ENCODE measurements around the gene NBL1.
A peak's percentile ranks its signal among the peaks of the same experiment; 100 is the strongest.

Gene NBL1, protein sequence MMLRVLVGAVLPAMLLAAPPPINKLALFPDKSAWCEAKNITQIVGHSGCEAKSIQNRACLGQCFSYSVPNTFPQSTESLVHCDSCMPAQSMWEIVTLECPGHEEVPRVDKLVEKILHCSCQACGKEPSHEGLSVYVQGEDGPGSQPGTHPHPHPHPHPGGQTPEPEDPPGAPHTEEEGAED

DNA sequence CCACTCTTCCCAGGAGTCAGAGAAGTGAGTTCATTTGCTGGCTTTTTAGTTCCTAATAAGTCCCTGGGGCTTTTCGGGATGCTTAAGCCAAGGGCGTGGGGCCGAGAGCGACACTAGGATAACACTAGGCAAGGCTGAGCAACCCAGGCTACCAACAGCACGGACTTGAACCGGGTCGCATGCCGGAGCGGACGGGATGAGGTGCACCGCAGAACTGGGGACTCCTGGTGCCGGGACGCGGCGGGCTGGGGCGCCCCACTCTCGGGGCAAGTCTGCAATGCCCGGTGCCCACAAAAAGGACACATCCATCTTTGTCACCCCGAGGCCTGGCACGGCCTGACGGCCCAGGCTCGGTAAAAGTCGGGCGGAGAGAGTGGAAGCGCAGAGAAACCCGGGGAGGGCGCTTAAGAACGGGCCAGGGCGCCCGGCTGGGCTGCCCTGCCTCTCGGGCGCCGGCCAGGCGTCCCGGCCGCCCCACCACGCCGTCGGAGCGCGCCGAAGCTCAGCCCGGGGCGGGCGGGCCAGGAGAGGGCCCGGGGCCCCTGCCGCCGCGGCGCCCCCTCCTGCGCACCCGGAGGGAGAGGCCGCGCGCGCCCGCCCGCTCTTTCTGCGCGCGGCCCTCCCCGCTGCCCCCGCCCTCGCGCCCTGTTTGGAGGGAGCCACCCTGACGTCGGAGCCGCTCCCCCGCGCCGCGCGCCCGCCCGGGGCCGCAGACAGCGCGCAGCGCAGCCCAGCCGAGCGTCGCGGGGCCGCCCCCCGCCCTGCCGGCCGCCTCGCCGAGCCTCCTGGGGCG lies at the start of gene NBL1:
TSS of gene NBL1 (plus strand) at position 710 of the 793 bp plus-strand sequence. CDS start 10,720 bp downstream, outside the sequence.
- peak; percentile 62 for DNase-seq (ENCODE audit: low read depth)

DNA sequence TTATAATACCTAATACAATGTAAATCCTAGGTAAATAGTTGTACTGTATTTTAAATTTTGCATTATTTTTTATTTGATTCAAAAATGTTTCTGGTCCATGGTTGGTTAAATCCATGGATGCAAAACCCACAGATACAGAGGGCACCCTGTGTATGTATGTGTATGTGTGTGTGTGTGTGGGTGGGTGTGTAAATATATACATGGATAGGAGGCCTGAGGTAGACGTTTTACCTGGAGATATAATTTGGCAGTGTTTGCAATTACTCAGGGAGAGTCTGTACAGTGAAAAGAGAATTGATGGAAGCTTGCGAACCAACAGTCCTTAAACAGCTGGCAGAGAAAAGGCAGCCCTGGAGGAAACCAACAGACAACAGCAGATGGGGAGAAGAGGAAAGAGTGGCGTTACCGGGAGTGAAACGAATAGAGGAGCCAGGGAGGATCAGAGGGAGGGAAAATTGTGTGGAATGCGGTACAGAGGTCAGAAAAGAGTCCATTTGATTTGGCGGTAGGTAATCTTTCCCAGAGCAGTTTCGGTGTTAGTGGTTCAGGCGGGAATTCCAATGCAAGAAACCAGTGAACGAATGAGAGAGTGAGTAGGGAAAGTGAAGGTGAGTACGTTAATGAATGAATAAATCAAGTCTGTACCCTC lies 47.9 kb upstream of the NBL1 start:
- DNase-seq (ENCODE audit: low read depth) = no peak

DNA sequence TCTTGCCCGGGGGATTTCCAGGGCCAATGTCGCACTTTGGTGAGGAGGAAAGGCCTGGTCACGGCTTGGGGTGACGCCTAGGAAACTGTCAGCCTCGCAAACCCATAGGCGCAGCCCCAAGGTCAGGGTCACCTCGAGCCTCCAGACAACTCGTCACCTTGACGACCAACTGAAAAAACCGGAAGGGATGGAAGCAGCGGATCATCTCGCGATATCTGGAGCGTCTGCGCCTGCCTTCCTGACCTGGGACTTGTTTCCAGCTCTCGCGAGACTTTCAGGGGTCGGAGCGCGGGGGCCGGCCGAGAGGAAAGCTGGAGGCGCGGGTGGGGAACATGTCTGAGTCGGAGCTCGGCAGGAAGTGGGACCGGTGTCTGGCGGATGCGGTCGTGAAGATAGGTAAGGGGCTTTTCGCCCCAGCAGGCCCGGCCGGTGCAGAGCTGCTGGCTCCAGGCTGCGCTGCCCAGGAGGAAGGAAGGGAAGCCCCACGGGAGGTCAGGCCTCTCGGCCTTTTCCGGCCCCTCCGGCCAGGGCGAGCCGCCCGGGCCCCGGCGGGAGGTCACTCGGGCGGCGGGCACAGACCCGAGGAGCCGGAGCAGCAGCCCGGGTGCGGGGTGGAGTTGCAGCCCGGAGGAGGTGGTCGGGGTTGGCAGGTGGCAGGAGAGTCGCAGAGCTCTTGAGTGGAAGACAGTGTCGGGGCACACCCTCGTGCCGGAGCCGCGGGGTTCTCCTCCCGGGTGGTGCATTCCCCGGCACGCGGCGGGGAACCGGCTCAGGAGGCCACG lies 47.2 kb upstream of the NBL1 start:
- DNase-seq (ENCODE audit: low read depth) = peak; percentile 95

DNA sequence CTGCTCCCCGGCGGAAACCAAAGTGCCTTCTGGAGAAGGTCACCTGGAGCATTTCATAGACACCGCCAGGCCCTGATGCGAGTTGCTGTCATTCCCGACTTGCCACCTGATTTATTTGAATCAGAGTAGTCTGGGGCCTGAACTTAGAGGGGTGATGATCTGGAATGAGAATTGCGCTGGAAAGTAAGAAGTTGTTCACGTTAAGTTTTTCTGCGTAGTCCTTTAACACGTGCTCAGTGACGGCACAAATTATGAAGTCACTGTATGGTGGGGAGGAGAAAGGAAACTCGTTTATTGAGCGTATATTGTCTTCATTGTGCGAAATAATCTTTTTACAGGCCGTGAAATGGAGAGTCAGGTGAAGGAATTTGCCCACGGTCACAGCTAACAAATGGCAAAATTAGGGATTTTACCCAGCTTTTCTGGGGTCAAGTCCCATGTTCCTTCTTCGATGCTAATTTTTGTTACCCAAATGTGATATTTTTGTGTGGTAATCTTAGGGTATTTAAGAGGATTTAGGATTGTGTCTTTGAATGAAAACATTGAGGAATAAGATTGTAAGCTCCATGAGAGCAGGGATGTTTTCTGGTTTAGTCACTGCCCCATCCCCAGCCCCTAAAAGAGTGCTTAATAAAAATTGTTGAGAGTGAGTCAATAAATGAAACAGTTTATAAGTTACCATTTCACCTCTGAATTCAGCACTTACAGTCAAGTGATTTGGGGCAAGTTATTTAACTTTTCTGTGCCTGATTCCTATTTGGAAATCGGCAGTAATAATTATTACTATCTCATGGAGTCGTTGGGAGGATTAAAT lies 46.4 kb upstream of the NBL1 start:
- DNase-seq (ENCODE audit: low read depth) = no peak

DNA sequence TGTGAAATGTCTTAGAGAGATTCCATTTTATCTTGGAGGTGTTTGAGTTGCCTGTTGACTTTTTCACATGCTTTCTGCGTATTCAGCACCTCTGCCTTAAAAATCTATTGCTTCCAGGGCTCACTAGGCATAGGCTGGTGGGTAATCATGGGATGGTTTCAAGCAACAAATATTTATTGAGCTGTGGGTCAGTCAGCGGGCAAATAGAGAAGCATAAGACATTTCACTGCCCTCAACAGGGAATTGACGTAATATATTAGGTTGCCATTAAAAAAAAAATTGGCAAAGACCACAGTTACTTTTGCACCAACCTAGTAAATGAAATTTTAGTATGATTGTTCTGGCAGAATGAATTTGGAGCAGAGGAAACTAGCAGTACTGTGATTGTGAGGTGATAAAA lies 44.3 kb upstream of the NBL1 start:
- DNase-seq (ENCODE audit: low read depth) = no peak

DNA sequence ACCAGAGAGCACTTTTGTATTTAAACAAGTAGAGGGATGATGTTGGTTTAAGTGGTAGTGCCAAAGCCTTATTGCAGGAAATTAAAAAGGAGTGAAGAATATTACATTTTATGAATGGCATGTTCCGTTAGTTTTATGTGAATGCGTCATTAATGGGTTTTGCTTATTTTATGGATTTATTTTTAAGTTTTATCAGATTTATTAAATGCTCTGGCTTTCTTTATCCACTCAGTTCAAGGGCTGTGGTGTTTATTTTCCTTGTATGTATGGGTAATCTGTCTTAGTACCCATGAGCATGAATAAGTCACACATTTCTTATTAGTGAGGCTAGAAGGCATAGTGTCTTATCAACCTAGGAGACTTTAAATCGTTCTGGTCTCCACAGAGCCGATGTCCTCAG lies 41.6 kb upstream of the NBL1 start:
- DNase-seq (ENCODE audit: low read depth) = no peak

DNA sequence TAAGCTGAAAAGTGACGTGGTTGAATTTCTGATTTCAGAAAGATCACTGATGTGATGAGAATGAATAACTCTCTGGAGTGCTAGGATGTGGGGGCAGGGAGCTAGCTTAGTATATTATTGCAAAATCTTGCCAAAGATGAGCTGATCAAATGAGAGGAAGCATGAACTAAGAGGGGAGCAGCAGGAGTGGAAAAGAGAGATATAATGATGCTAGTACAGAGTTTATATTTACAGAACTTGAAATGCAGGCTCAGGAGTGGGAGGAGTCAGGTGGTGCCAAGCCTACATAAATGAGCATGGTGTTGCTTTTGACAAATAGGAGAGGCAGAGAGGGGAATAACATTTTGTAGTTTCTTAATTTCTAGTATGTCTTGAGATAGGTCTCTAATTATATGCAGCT lies 38.1 kb upstream of the NBL1 start:
- no peak for DNase-seq (ENCODE audit: low read depth)

DNA sequence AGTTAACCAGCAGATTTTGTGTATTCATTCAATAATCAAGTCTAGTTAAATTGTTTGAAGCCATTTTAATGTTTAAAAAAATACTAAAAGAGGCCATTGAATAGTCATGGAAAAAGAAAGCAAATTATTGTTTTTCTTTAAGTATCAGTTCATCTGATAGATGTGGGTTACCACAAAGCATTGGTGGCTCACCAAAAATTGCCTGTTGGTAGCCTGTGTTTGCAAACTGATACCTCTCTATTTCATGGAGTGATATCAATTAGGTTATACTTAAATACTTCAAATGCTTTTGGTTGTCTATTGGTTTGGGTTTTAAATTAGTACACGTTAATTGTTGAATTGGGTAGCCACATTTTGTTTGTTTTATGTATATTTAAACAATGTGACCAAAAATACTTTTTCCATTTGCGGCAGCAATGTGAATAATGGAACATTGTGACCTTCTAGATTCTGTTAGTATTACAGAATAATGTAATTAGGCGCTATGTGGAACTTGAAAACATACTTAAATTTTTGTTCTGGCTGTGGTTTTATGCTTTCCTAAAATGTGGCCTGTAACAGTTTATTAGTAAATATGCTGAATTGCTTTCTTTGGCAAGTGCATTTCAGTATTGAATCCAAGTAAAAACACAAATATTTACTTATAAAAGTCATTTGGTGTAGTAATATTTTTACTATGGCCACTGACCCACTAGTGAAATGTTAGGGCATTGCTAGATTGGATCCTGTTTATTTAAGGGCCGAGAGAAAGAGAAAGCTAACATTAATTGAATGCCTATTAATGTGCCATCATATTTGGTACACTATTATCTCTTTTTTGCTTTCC lies 37.1 kb upstream of the NBL1 start:
- DNase-seq (ENCODE audit: low read depth) = peak; percentile 16

DNA sequence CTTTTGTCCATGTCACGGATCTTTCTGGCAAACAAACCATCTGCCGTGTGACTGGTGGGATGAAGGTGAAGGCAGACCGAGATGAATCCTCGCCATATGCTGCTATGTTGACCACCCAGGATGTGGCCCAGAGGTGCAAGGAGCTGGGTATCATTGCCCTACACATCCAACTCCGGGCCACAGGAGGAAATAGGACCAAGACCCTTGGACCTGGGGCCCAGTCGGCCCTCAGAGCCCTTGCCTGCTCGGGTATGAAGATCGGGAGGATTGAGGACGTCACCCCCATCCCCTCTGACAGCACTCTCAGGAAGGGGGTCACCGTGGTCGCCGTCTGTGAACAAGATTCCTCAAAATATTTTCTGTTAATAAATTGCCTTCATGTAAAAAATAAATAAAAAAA lies 35.9 kb upstream of the NBL1 start:
- no peak for DNase-seq (ENCODE audit: low read depth)

DNA sequence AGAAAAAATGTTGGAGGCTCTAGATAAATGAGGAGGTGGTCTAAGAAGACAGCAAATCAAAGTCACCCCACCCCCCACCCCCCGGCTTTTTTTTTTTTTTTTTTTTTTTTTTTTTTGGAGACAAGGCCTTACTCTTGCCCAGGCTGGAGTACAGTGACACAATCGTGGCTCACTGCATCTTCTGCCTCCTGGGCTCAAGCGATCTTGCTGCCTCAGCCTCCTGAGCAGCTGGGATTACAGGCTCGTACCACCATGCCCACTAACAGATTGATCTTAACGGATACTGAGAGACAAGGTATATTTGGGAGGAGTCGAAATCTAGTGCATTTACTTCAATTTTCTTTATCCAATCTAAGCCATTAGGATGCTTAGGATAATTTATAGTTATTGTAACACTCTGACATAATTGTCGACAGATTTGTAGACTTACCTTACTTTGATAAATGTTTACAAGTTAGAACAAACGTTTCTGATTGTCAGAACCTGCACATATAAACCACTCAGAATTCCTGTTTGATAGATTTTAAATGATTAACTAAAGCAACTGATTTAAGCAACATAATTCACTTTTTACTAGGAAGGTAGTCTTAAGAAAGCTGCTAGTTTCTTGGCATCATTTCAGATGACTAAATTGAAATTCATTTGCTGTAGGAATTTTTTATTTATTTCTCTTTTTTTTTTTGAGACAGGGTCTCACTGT lies 33.7 kb upstream of the NBL1 start:
- DNase-seq (ENCODE audit: low read depth) = no peak

DNA sequence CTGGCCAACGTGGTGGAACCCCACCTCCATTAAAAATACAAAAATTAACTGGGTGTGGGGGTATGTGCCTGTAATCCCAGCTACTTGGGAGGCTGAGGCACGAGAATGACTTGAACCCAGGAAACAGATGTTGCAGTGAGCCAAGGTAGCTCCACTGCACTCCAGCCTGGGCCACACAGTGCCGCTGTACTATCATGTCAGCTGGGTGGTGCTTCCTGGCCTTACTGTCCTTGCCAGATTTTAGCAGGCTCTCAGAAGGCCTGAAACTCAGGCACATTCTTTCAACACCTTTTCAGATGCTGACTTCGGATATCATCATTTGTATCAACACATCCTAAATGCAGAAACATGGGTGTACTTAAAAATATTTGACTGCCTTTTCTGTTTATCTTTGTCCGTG lies 31.6 kb upstream of the NBL1 start:
- no peak for DNase-seq (ENCODE audit: low read depth)

DNA sequence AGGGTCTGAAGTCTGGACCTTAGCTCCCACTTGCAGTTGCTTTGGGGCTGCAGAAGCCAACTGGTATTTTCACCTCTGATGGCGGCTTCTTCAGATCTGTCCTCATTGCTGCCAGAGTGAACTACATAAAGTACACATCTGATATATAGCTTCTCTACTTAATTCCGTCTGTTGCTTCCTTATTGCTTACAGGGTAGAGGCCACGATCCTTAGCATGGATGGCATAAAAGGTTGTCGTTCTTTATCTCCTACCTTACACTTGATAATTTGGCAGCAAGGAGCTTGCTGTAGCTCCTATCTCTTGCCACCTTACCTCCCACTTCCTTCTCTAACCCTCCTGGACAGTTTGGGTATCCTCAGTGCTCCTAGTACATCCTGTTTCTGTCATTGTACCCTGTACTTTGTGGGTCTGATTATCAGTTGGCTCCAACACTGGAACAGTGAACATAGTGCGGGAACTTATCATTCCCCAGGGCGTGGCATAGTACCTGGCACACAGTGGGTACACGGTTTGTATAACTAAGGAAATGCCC lies 30.9 kb upstream of the NBL1 start:
- no peak for DNase-seq (ENCODE audit: low read depth)

DNA sequence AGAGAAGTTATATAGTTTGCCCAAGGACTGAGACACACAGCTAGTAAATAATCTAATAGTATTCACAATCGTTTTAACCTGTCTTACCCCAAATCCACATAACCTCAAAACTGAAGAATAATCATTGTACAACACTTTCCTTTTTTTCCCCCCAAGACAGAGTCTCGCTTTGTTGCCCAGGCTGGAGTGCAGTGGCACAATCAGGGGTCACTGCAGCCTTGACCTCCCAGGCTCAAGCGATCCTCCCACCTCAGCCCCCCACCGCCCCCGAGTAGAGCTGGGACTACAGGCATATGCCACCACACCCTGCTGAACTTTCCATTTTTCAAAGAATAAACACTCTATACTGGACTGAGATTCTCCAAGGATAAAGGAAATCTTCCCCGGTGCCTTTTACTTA lies 28.7 kb upstream of the NBL1 start:
- no peak for DNase-seq (ENCODE audit: low read depth)

DNA sequence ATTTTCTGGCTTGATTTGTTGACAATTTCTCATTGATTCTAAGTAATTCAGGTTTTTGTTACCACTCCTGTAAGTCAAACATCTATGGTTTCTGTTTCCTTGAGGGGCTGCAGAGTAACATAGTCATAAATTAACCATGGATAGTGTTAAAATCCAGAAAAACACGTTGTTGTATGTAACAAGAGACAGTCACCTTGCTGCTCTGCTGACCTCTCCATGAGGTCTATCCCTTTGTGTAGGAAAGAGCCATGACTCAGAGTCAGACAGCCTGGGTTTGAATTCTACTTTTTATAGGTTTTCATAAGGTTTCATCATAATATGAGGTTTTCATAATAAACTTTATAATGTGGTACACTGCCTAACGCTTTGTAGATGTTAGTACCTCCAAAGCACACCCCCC lies 27.6 kb upstream of the NBL1 start:
- DNase-seq (ENCODE audit: low read depth) = no peak

DNA sequence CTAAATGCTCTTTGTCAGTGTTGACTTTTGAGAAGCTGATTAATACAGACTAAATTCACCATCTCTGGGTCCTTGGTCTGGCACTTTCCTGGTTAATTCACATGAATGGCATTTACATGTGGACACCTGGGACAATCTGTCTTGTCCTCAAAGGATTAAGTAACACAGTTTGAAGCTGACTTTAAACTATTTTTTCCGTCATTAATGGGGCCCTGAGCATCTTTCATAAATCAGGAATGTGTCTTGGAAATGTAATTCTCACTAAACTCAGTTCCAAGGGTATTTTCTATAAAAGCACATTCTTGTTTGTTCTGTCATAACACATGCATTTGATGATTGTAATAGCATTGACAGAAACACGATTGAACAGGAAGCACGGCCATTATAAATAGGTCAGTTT lies 26.7 kb upstream of the NBL1 start:
- DNase-seq (ENCODE audit: low read depth) = no peak

DNA sequence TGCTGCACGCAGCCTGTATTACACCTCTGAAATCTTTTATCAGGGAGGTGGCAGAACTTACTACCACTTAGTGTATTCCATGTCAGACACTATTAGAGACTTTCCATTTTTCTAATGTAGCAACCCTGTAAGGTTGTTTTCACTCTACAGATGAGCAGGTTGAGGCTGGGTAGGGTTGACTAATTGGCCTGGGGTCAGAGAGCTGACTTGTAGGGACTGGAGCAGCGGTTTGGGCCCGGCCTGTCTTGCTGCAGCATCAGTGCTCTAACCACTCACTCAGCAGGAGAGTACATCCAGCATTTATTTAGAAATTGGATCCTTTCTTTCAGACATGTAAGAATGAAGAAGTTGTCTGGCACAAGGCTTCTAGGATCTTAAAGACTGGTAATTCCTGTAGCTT lies 25.7 kb upstream of the NBL1 start:
- DNase-seq (ENCODE audit: low read depth) = no peak

DNA sequence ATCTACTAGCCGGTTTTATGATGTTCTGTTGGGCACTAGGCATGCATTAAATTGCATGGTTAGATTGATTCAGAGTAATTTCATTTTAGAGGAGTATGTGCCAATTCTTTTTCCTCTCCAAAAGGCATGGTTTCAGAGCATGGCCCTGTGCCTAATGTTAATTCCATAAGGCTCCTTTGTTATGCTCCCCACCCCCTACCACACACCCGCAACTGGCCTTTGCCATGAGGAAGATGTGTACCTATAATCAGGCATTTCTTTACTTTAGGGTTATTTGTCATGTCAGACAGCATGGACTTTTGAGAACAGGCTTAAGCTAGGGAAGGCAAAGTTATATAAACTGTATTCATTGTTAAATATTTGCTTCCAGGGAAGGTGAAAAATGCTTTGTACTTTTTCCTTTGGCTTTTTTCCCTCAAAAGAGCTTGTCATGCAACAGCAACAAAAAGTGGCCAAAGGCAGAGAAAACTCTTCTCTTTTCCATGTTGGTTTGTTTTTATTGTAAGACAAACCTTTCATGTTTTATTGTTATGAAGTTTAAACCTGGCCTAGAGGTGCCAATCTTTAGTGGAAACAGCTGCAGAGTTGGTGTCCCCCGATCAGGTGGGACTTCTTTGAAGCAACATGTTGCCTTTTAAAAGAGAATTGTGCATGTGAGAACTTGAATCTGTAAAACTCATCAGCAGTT lies 24.3 kb upstream of the NBL1 start:
- no peak for DNase-seq (ENCODE audit: low read depth)

DNA sequence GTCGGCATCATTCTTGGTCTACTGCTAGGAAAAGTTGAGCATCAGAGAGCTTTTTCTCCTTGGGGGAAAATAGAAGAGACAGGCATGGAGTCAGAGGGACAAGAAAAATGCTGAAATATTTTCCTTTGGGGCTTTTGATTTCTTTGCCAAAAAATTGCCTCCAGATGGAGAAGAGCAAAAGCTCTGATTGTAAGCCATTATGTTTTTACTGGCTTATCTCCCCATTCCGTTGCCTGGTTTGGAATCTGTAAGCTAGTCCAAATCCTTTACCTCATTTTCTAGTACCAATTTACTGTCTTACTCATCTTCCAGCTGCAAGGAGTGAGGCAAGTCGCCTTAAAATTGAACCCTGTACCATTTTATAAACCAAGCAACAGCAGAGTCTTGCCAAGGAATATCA lies 23.3 kb upstream of the NBL1 start:
- no peak for DNase-seq (ENCODE audit: low read depth)

DNA sequence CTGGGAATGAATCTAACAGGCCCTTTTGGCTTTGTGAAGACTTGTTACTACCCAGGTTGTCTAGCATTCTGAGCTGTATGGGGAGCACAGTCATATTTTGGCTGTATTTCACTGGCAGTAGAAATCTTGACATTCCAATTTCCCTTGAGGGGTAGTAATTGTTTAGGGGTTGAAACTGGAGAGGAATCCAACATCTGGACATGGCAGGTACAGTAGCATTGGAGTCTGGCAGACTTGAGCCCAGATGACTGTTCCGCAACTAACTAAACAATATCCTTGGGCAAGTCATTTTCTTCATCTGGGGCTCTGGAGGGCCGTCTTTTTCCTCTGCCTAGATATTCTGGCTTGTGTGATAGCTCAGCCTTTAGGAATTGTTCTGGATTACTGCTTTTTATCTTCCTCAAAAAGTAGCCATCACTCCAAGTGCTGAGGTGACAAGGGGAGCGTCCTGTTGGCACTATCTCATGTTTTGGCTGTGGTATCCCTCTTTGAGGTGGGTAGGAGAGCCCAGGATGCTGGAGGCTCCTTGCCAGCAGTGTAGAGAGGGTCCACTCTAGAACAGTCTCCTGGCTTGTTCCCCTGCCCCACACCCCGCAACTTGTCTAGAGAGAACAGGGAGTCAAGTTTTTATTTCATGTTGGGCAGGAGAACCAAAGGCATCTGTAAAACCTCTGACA lies 22.7 kb upstream of the NBL1 start:
- no peak for DNase-seq (ENCODE audit: low read depth)

All from stimulated activated CD4-positive, alpha-beta T cell treated with anti-CD3 and anti-CD28 coated beads, Interleukin-2, amount 100 ng/mL, for 4 hours (primary cell).